GM21717 (cell line): ENCODE results near the gene CCDC92B.

Experiments
- ATAC-seq: cut with Tn5 transposase; IDR thresholded peaks from one replicate; pipeline ENCODE4 v1.9.1; 2021; ENCODE audit warnings: mild to moderate bottlenecking, moderate library complexity; ENCODE audit not compliant: unreplicated experiment

Gene CCDC92B

GRCh38 chr17:2779545-2779944 lies 30.1 kb upstream of the CCDC92B start:
- no peak for ATAC-seq

- no peak for ATAC-seq
These were observed 29.0 kb upstream of the CCDC92B start for GRCh38 chr17:2778489-2778888.

- ATAC-seq, result no peak
These were observed 27.9 kb upstream of the CCDC92B start for GRCh38 chr17:2777242-2777867.

- ATAC-seq, result no peak
These were observed 27.3 kb upstream of the CCDC92B start for GRCh38 chr17:2776589-2777241.

- ATAC-seq, result no peak
These were observed 25.8 kb upstream of the CCDC92B start for GRCh38 chr17:2775206-2775605.

GRCh38 chr17:2770129-2770528 lies 20.7 kb upstream of the CCDC92B start:
- ATAC-seq, result no peak

GRCh38 chr17:2758870-2759269 lies 9.4 kb upstream of the CCDC92B start:
- ATAC-seq, result no peak

GRCh38 chr17:2755891-2756724 lies 6.7 kb upstream of the CCDC92B start:
- no peak for ATAC-seq

- no peak for ATAC-seq
These were observed 2.0 kb upstream of the CCDC92B start for GRCh38 chr17:2751491-2751890.

GRCh38 chr17:2750721-2751120 lies 1.3 kb upstream of the CCDC92B start:
- ATAC-seq, result no peak

- ATAC-seq, result no peak
These were observed 331 bp upstream of the CCDC92B start for GRCh38 chr17:2749784-2750181.

- no peak for ATAC-seq
These were observed 4.0 kb downstream of the CCDC92B start for GRCh38 chr17:2745317-2746037.

- no peak for ATAC-seq
These were observed 11.8 kb downstream of the CCDC92B start for GRCh38 chr17:2737693-2738092.

GRCh38 chr17:2736956-2737355 lies 12.5 kb downstream of the CCDC92B start:
- ATAC-seq, result no peak

GRCh38 chr17:2735896-2736295 lies 13.6 kb downstream of the CCDC92B start:
- no peak for ATAC-seq

GRCh38 chr17:2734939-2735338 lies 14.5 kb downstream of the CCDC92B start:
- no peak for ATAC-seq

- no peak for ATAC-seq
These were observed 17.6 kb downstream of the CCDC92B start for GRCh38 chr17:2731807-2732206.

- ATAC-seq, result no peak
These were observed 18.6 kb downstream of the CCDC92B start for GRCh38 chr17:2730764-2731353.

GRCh38 chr17:2724784-2725164 lies 24.7 kb downstream of the CCDC92B start:
- ATAC-seq, result no peak

GRCh38 chr17:2723997-2724783 lies 25.3 kb downstream of the CCDC92B start:
- ATAC-seq, result no peak
